ENCODE data around the gene PSRC1. TPM values are rescaled to one million over a fixed set of nuclear protein-coding genes. Genes with fewer than 3 reads are reported as not detected.

PSRC1 gene
- total RNA-seq, 1 donor from 2014 or later: 6.5 TPM

DNA sequence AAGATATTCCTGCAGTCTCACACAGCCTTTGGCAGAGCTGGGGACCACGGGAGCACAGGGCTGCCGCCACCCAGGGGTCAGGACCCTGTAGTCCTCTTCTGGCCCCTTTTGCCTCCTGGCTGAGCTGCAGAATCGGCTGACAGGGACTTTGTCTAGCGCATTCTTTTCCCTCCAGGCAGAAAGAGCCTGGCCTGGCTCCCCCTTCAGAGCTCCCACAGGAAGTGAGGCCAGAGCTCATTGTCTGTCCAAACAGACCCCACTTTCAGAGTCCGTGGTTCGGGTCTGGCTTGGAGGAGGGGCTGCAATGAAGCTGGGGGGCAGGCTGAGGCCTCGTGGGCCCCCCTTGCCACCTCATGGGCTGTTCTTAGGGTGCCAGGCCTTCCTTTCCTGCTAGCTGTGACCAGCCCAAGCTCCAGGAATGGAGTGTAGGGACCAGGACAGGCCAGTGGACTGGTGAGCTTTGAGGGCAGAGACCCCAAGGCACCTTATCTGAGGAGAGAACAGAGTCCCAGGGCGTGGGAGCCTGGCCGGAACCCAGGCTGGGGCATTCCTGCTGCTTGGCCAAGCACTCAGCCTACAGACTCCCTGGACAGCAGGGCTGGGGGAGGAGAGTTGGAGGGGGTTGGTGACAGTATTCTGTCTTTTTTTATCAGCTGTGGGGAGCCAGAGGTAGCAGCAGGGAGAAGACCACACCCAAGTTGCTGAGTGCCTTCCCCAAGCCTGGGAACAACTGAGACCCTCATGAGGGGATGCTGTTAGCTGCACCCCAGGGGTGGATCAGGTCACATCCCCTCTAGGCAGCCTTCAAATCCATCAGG lies 28.9 kb downstream of the PSRC1 start:
- Mint-ChIP-seq H3K27me3 (ENCODE audit: low read depth) (no peaks in the 10 kb centered on the region), H3K27ac (ENCODE audit: unreplicated experiment) (peak overlapping the region; percentile 90), H3K4me3 (ENCODE audit: unreplicated experiment) (peak overlapping the region; percentile 58), H3K4me1 (ENCODE audit: low read depth) (peaks cover 35% of the 10 kb centered on the region), H3K9me3 (ENCODE audit: low read depth) (no peaks in the 10 kb centered on the region), H3K36me3 (ENCODE audit: low read depth) (no peaks in the 10 kb centered on the region)
- TF ChIP-seq, protein P1, sequence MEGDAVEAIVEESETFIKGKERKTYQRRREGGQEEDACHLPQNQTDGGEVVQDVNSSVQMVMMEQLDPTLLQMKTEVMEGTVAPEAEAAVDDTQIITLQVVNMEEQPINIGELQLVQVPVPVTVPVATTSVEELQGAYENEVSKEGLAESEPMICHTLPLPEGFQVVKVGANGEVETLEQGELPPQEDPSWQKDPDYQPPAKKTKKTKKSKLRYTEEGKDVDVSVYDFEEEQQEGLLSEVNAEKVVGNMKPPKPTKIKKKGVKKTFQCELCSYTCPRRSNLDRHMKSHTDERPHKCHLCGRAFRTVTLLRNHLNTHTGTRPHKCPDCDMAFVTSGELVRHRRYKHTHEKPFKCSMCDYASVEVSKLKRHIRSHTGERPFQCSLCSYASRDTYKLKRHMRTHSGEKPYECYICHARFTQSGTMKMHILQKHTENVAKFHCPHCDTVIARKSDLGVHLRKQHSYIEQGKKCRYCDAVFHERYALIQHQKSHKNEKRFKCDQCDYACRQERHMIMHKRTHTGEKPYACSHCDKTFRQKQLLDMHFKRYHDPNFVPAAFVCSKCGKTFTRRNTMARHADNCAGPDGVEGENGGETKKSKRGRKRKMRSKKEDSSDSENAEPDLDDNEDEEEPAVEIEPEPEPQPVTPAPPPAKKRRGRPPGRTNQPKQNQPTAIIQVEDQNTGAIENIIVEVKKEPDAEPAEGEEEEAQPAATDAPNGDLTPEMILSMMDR (IDR thresholded peaks at IDR 0.05): peak; percentile 34
- DNase-seq (ENCODE audit: low spot score): no peak

DNA sequence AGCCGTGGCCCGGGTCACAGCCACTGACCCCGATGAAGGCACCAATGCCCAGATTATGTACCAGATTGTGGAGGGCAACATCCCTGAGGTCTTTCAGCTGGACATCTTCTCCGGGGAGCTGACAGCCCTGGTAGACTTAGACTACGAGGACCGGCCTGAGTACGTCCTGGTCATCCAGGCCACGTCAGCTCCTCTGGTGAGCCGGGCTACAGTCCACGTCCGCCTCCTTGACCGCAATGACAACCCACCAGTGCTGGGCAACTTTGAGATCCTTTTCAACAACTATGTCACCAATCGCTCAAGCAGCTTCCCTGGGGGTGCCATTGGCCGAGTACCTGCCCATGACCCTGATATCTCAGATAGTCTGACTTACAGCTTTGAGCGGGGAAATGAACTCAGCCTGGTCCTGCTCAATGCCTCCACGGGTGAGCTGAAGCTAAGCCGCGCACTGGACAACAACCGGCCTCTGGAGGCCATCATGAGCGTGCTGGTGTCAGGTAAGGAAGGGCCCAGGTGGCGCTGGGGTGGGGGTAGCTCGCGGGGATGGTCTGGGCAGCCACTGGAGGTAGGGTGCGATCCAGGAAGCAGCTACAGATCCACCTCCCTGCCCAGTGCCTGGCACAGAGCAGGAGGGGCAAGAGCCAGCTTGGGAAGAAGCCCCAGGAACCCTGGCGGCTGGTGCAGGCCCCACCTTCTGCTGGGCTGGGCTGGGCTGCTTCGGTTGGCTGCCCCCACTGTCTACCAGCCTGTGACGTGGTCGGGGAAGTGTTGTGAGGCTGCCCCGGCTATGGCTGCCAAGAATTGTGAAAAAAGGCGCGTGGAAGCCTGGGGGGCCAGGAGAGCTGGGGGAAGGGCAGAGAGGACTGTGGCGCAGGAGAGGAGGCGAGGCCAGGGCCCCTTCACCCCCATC lies 29.8 kb downstream of the PSRC1 start:
- Mint-ChIP-seq H3K4me3 (ENCODE audit: unreplicated experiment) (peak overlapping the region; percentile 58), H3K9me3 (ENCODE audit: low read depth) (no peaks in the 10 kb centered on the region), H3K27ac (ENCODE audit: unreplicated experiment) (peak overlapping the region; percentile 90), H3K36me3 (ENCODE audit: low read depth) (no peaks in the 10 kb centered on the region), H3K4me1 (ENCODE audit: low read depth) (peaks cover 36% of the 10 kb centered on the region), H3K27me3 (ENCODE audit: low read depth) (no peaks in the 10 kb centered on the region)
- no peak for DNase-seq (ENCODE audit: low spot score)
- TF ChIP-seq, protein P1 (IDR thresholded peaks at IDR 0.05): no peak

DNA sequence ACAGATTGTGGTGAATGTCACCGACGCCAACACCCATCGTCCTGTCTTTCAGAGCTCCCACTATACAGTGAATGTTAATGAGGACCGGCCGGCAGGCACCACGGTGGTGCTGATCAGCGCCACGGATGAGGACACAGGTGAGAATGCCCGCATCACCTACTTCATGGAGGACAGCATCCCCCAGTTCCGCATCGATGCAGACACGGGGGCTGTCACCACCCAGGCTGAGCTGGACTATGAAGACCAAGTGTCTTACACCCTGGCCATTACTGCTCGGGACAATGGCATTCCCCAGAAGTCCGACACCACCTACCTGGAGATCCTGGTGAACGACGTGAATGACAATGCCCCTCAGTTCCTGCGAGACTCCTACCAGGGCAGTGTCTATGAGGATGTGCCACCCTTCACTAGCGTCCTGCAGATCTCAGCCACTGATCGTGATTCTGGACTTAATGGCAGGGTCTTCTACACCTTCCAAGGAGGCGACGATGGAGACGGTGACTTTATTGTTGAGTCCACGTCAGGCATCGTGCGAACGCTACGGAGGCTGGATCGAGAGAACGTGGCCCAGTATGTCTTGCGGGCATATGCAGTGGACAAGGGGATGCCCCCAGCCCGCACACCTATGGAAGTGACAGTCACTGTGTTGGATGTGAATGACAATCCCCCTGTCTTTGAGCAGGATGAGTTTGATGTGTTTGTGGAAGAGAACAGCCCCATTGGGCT lies 30.6 kb downstream of the PSRC1 start:
- Mint-ChIP-seq H3K9me3 (ENCODE audit: low read depth) (no peaks in the 10 kb centered on the region), H3K4me3 (ENCODE audit: unreplicated experiment) (no peak overlapping the region), H3K4me1 (ENCODE audit: low read depth) (peaks cover 36% of the 10 kb centered on the region), H3K36me3 (ENCODE audit: low read depth) (no peaks in the 10 kb centered on the region), H3K27ac (ENCODE audit: unreplicated experiment) (no peak overlapping the region), H3K27me3 (ENCODE audit: low read depth) (no peaks in the 10 kb centered on the region)
- DNase-seq (ENCODE audit: low spot score): peak; percentile 73
- TF ChIP-seq, protein P1 (IDR thresholded peaks at IDR 0.05): no peak

DNA sequence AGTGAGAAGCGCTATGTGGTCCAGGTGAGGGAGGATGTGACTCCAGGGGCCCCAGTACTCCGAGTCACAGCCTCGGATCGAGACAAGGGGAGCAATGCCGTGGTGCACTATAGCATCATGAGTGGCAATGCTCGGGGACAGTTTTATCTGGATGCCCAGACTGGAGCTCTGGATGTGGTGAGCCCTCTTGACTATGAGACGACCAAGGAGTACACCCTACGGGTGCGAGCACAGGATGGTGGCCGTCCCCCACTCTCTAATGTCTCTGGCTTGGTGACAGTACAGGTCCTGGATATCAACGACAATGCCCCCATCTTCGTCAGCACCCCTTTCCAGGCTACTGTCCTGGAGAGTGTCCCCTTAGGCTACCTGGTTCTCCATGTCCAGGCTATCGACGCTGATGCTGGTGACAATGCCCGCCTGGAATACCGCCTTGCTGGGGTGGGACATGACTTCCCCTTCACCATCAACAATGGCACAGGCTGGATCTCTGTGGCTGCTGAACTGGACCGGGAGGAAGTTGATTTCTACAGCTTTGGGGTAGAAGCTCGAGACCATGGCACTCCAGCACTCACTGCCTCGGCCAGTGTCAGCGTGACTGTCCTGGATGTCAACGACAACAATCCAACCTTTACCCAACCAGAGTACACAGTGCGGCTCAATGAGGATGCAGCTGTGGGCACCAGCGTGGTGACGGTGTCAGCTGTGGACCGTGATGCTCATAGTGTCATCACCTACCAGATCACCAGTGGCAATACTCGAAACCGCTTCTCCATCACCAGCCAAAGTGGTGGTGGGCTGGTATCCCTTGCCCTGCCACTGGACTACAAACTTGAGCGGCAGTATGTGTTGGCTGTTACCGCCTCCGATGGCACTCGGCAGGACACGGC lies 31.4 kb downstream of the PSRC1 start:
- no peaks in the 10 kb centered on the region for H3K36me3 Mint-ChIP-seq (ENCODE audit: low read depth)
- TF ChIP-seq, protein P1 (IDR thresholded peaks at IDR 0.05): no peak
- H3K27ac Mint-ChIP-seq (ENCODE audit: unreplicated experiment): no peak overlapping the region
- no peaks in the 10 kb centered on the region for H3K9me3 Mint-ChIP-seq (ENCODE audit: low read depth)
- DNase-seq (ENCODE audit: low spot score): peak; percentile 56
- no peaks in the 10 kb centered on the region for H3K27me3 Mint-ChIP-seq (ENCODE audit: low read depth)
- peaks cover 38% of the 10 kb centered on the region for H3K4me1 Mint-ChIP-seq (ENCODE audit: low read depth)
- no peak overlapping the region for H3K4me3 Mint-ChIP-seq (ENCODE audit: unreplicated experiment)
